Activated CD4-positive, alpha-beta T cell treated with anti-CD3 and anti-CD28 coated beads, Interleukin-2, amount 10 ng/mL, durations not matched to agents 7 days and 5 days (primary cell): ENCODE results near the gene PNLIP. TPM values are rescaled to one million over a fixed set of nuclear protein-coding genes. Genes with fewer than 3 reads are reported as not detected.

Experiments
- CTCF ChIA-PET: fragments of 350-600 bp; sonication (Branson Sonifier 250); formaldehyde crosslinking; loops from one replicate; lab custom pipeline; 2021; ENCODE audit warnings: antibody characterized with exemption; lab: Charles Lee
- POLR2A ChIA-PET: fragments of 350-600 bp; sonication (Branson Sonifier 250); formaldehyde crosslinking; loops from one replicate; lab custom pipeline; 2021; ENCODE audit warnings: antibody characterized with exemption; lab: Charles Lee
- DNase-seq: peaks from one replicate; pipeline ENCODE4 v3.0.0-alpha.2; 2020
- H3K27ac Mint-ChIP-seq: one replicate; pipeline ENCODE4 v1.8.0; 2021; ENCODE audit warnings: mild to moderate bottlenecking, moderate library complexity, mixed read lengths
- H3K27me3 Mint-ChIP-seq: one replicate; pipeline ENCODE4 v1.8.0; 2021; ENCODE audit warnings: mixed read lengths
- H3K36me3 Mint-ChIP-seq: one replicate; pipeline ENCODE4 v1.8.0; 2021; ENCODE audit warnings: low read depth, mixed read lengths
- H3K4me1 Mint-ChIP-seq: one replicate; pipeline ENCODE4 v1.8.0; 2021; ENCODE audit warnings: mixed read lengths
- H3K4me3 Mint-ChIP-seq: one replicate; pipeline ENCODE4 v1.8.0; 2021; ENCODE audit warnings: mild to moderate bottlenecking, moderate library complexity, mixed read lengths
- H3K9me3 Mint-ChIP-seq: one replicate; pipeline ENCODE4 v1.8.0; 2021; ENCODE audit warnings: mixed read lengths
- total RNA-seq, 2 experiments: library from RNA; stranded (reverse); gene quantifications; one replicate each; pipeline ENCODE4 v1.2.3, GENCODE V29; 2021

Gene PNLIP
- total RNA-seq, 2 experiments from 2014 or later: not detected

GRCh38 chr10:116610443-116611152 is 64.9 kb downstream of the PNLIP start:
- Mint-ChIP-seq H3K4me3 (no peak overlapping the region), H3K4me1 (no peaks in the 10 kb centered on the region), H3K27me3 (peaks cover 6% of the 10 kb centered on the region), H3K36me3 (no peaks in the 10 kb centered on the region), H3K9me3 (no peaks in the 10 kb centered on the region), H3K27ac (no peak overlapping the region)
- POLR2A ChIA-PET: no interaction called here
- DNase-seq: no peak
- CTCF ChIA-PET: interaction anchor here (0.6 kb wide), 1 partner anchor 24 kb away, joined by 4 read pairs; no protein-coding TSS in a partner anchor

- Mint-ChIP-seq H3K27me3 (peaks cover 6% of the 10 kb centered on the region), H3K9me3 (no peaks in the 10 kb centered on the region)
Observed at GRCh38 chr10:116611153-116611545, 65.4 kb downstream of the PNLIP start.

GRCh38 chr10:116612107-116612769 is 66.5 kb downstream of the PNLIP start:
- ChIA-PET CTCF (interaction anchor here (0.8 kb wide), 1 partner anchor 563 kb away, joined by 3 read pairs; no protein-coding TSS in a partner anchor), POLR2A (interaction anchor here (0.6 kb wide), 1 partner anchor 341 kb away, joined by 3 read pairs; no protein-coding TSS in a partner anchor)
- Mint-ChIP-seq H3K27me3 (peaks cover 6% of the 10 kb centered on the region), H3K36me3 (no peaks in the 10 kb centered on the region), H3K4me1 (no peaks in the 10 kb centered on the region), H3K9me3 (no peaks in the 10 kb centered on the region), H3K27ac (no peak overlapping the region), H3K4me3 (no peak overlapping the region)
- no peak for DNase-seq

More at GRCh38 chr10:116611153-116611545, 65.4 kb downstream of the PNLIP start:
- Mint-ChIP-seq H3K4me1 (no peaks in the 10 kb centered on the region), H3K4me3 (no peak overlapping the region), H3K36me3 (no peaks in the 10 kb centered on the region), H3K27ac (no peak overlapping the region)
- ChIA-PET CTCF (no interaction called here), POLR2A (no interaction called here)
- no peak for DNase-seq

GRCh38 chr10:116613471-116613870 is 67.7 kb downstream of the PNLIP start:
- Mint-ChIP-seq H3K27me3 (peaks cover 6% of the 10 kb centered on the region), H3K27ac (no peak overlapping the region), H3K4me3 (no peak overlapping the region), H3K4me1 (no peaks in the 10 kb centered on the region), H3K9me3 (no peaks in the 10 kb centered on the region), H3K36me3 (no peaks in the 10 kb centered on the region)
- DNase-seq: no peak
- CTCF ChIA-PET: no interaction called here
- POLR2A ChIA-PET: no interaction called here

- ChIA-PET POLR2A (no interaction called here), CTCF (interaction anchor here (0.6 kb wide), 1 partner anchor 1336 kb away, joined by 3 read pairs; no protein-coding TSS in a partner anchor)
- Mint-ChIP-seq H3K36me3 (no peaks in the 10 kb centered on the region), H3K27ac (no peak overlapping the region), H3K4me1 (no peaks in the 10 kb centered on the region), H3K9me3 (no peaks in the 10 kb centered on the region), H3K27me3 (no peaks in the 10 kb centered on the region), H3K4me3 (no peak overlapping the region)
- DNase-seq: no peak
Observed at GRCh38 chr10:116614796-116615195, 69.1 kb downstream of the PNLIP start.

GRCh38 chr10:116615199-116615776 is 69.6 kb downstream of the PNLIP start:
- H3K4me3 Mint-ChIP-seq: no peak overlapping the region
- ChIA-PET POLR2A (no interaction called here), CTCF (no interaction called here)

More at GRCh38 chr10:116615199-116615776, 69.6 kb downstream of the PNLIP start:
- no peak for DNase-seq
- Mint-ChIP-seq H3K27ac (no peak overlapping the region), H3K4me1 (no peaks in the 10 kb centered on the region), H3K9me3 (no peaks in the 10 kb centered on the region), H3K27me3 (no peaks in the 10 kb centered on the region), H3K36me3 (no peaks in the 10 kb centered on the region)

Other genes with a start within 250 kb of the PNLIP start
- gene CCDC172, start 221.5 kb upstream of the PNLIP start, total RNA-seq: not detected
- gene PNLIPRP3, start 118.1 kb upstream of the PNLIP start, total RNA-seq: not detected
- not detected for gene PNLIPRP1, start 45.0 kb downstream of the PNLIP start, total RNA-seq
- not detected for gene PNLIPRP2, start 75.0 kb downstream of the PNLIP start, total RNA-seq
- under 1 TPM in 1 of 2 experiments, not detected in 1; 0.08 TPM for gene HSPA12A, start 196.6 kb downstream of the PNLIP start, total RNA-seq